ENCODE data around the gene L3MBTL3. TPM values are rescaled to one million over a fixed set of nuclear protein-coding genes. Genes with fewer than 3 reads are reported as not detected.
A peak's percentile ranks its signal among the peaks of the same experiment; 100 is the strongest.

The L3MBTL3 gene
- total RNA-seq: 10 to 100 TPM; 13.5 to 17.1 TPM

DNA sequence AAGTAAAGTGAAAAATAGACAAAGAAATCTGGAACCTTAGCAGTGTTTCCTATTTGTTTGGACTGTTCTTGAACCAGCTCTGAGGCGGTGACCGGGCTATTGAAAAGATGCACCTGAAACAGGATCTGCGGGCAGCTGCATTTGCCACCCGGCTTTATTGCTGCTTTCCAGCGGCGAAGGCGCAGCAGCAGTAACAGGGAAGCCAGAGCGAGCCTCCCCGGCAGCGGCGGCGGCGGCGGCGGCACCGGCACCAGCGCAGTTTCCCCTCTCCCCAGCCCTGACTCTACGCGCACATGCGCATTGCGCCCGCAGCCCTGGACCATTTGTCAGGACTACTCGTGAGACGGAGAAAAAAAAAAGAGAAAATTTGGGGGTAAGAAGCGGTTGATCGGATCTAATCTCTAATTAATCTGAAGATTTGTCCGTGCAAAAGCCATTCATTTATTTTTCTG, at the start of gene L3MBTL3:
L3MBTL3 (plus strand) TSS at position 290 of the 452 bp plus-strand sequence. CDS start 24,119 bp downstream, outside the sequence.
- POLR2A ChIA-PET: no interaction called here
- peak; percentile 89 for DNase-seq
- peaks cover 25% of the 10 kb centered on the region for H3K4me1 Mint-ChIP-seq

DNA sequence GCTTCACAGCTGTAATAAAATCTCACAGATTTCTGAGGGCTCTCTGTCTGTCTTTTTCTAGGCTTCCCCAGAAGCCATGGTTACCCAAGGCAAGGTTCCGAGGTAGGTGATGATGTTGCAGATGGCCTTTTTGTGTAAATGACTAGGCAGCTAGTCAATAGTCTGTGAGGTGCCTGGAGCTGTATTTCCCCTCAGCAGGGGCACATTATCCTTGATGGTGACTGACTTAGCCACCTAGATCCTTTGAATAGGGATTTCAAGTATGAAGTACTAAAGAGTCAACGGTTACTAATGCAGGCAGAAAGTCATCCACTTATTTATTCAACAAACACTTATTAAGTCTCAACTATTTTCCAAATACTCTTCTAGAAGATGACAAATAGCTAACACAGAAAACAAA, 49.3 kb upstream of the L3MBTL3 start:
- H3K27me3 Mint-ChIP-seq: peaks cover 19% of the 10 kb centered on the region
- no peaks in the 10 kb centered on the region for H3K9me3 Mint-ChIP-seq
- no peak overlapping the region for H3K27ac Mint-ChIP-seq
- ChIA-PET POLR2A (no interaction called here), CTCF (no interaction called here)
- no peak overlapping the region for H3K4me3 Mint-ChIP-seq
- H3K4me1 Mint-ChIP-seq: no peaks in the 10 kb centered on the region
- no peak for DNase-seq
- no peaks in the 10 kb centered on the region for H3K36me3 Mint-ChIP-seq (ENCODE audit: low read depth)

More for the DNA sequence above, at the start of gene L3MBTL3:
- H3K36me3 Mint-ChIP-seq (ENCODE audit: low read depth): peaks cover 8% of the 10 kb centered on the region
- H3K27ac Mint-ChIP-seq: peak within 1 kb of the TSS; percentile 99
- no peaks in the 10 kb centered on the region for H3K27me3 Mint-ChIP-seq
- peak within 1 kb of the TSS; percentile 100 for H3K4me3 Mint-ChIP-seq
- CTCF ChIA-PET: no interaction called here
- no peaks in the 10 kb centered on the region for H3K9me3 Mint-ChIP-seq

DNA sequence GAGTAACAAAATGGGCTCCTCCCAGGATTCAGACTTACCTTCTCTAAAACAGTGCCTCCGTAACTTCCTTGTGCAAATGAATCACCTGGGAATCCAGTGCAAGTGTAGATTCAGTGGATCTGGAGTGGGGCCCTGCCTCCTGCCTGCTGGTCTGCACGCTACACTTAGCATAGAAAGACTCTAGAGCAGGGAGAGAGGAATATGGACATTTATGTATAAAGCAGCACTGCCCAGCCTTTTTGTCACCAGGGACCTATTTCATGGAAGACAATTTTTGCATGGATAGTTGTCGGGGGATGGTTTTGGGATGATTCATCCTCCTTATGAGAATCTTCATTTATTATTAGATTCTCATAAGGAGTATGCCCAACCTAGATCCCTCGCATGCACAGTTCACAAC, 42.3 kb upstream of the L3MBTL3 start:
- Mint-ChIP-seq H3K4me3 (no peak overlapping the region), H3K36me3 (ENCODE audit: low read depth) (no peaks in the 10 kb centered on the region), H3K27ac (no peak overlapping the region), H3K4me1 (no peaks in the 10 kb centered on the region), H3K9me3 (peaks cover 11% of the 10 kb centered on the region), H3K27me3 (peaks cover 7% of the 10 kb centered on the region)
- no peak for DNase-seq
- ChIA-PET CTCF (no interaction called here), POLR2A (no interaction called here)

DNA sequence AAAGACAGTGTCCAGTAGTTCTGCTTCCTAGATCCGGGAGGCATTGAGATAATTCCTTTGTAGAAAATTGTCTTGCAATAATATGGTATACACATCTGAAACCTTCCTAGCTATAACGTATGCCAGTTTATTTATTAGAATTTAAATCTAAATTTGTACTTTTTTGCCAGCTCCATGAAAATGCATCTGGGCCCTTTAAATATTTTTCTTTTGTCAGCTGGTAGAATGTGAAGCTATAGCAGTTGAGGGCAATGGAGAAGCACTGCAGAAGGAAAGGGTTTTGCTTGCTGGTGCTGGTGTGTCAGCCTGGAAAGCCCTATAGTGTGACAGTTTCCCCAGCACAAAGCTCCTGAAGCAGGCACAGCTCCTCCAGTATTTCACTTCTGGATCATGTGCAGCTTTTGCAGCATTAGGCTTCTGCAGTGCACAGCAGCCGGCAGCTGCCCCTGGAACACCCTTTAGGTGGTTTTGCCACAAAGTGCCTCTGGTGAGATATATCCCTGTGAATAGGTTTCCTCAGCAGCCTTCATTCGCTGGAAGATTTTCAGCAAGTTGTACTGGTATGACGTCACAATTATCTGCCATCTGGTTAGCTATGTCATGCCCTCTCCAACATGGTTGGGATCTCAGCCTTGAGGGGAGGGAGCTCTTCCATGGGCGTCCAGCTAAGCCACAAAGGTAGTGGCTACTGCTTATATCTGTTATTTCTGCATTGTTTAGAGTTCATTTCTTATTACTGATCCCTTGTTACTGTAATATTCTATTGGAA, 40.0 kb upstream of the L3MBTL3 start:
- H3K36me3 Mint-ChIP-seq (ENCODE audit: low read depth): no peaks in the 10 kb centered on the region
- H3K9me3 Mint-ChIP-seq: peaks cover 11% of the 10 kb centered on the region
- H3K4me1 Mint-ChIP-seq: no peaks in the 10 kb centered on the region
- CTCF ChIA-PET: no interaction called here
- POLR2A ChIA-PET: no interaction called here
- peaks cover 3% of the 10 kb centered on the region for H3K27me3 Mint-ChIP-seq
- H3K4me3 Mint-ChIP-seq: no peak overlapping the region
- no peak overlapping the region for H3K27ac Mint-ChIP-seq
- DNase-seq: no peak

DNA sequence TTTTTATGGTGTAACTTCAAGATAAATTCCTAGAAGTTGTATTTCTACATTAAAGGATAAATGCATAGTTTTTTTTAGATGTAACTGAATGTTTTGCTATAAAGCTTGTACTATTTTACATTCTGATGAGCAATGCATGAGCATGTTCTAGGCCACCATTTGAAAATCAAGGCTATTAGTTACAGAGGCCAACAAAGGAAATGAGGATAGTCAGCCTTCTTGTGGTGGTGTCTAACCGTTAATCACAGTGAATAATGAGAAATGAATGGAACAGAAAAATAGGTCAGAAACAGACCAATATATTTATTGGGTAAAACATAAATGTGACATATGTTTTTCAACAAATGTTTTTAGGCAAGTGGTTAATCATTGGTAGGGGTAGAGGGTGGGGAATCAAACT, 37.6 kb upstream of the L3MBTL3 start:
- no peak overlapping the region for H3K4me3 Mint-ChIP-seq
- H3K4me1 Mint-ChIP-seq: no peaks in the 10 kb centered on the region
- DNase-seq: no peak
- H3K9me3 Mint-ChIP-seq: peaks cover 11% of the 10 kb centered on the region
- ChIA-PET CTCF (interaction anchor here (1.1 kb wide), 1 partner anchor 13 kb away, joined by 3 read pairs; no protein-coding TSS in a partner anchor), POLR2A (interaction anchor here (0.6 kb wide), 1 partner anchor 236 kb away, joined by 3 read pairs; no protein-coding TSS in a partner anchor)
- no peak overlapping the region for H3K27ac Mint-ChIP-seq
- no peaks in the 10 kb centered on the region for H3K36me3 Mint-ChIP-seq (ENCODE audit: low read depth)
- H3K27me3 Mint-ChIP-seq: peaks cover 8% of the 10 kb centered on the region

DNA sequence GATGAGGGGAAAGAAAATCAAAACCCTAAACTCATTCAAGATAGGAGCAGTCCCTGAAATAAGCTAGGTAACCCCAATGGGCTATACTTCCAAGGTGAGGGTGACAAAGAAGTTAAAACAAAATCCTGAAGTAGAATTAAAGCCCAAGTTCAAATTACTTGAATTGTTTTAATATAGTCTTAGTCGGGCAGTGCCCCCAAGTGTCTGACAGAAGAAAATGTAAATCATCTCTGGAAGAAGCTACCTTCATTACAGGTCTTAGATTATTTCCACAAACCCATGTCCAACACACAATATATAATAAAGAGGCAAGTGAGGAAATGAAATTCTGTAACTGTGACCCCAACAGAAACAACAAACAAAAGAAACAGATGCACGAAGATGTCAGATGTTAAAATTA, 36.8 kb upstream of the L3MBTL3 start:
- H3K27me3 Mint-ChIP-seq: peaks cover 8% of the 10 kb centered on the region
- POLR2A ChIA-PET: no interaction called here
- H3K36me3 Mint-ChIP-seq (ENCODE audit: low read depth): no peaks in the 10 kb centered on the region
- H3K4me3 Mint-ChIP-seq: no peak overlapping the region
- DNase-seq: no peak
- peaks cover 11% of the 10 kb centered on the region for H3K9me3 Mint-ChIP-seq
- CTCF ChIA-PET: interaction anchor here (1.1 to 1.4 kb wide), 2 partner anchors 13 to 40 kb away, joined by 3 read pairs; no protein-coding TSS in a partner anchor
- no peaks in the 10 kb centered on the region for H3K4me1 Mint-ChIP-seq
- H3K27ac Mint-ChIP-seq: no peak overlapping the region

DNA sequence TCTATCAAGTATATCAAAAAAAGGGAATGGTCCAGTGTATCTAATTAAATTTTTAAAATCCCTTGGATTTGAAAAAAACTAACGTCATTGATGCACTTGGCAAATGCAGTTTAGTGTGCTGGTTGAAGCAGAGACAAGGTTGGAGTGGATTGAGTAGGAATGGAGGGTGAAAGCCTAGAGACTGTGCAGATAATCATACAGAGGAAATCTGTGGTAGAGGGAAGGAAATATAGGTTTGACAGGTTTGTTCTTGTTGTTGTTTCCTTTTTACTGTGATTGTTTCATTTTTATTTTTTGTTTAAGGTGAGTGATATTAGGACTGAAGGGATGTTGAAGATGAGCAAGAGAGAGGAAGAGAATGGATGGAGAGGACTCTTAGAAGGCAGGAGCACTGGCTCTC, 29.0 kb upstream of the L3MBTL3 start:
- H3K4me3 Mint-ChIP-seq: no peak overlapping the region
- H3K4me1 Mint-ChIP-seq: peaks cover 10% of the 10 kb centered on the region
- H3K27ac Mint-ChIP-seq: no peak overlapping the region

DNA sequence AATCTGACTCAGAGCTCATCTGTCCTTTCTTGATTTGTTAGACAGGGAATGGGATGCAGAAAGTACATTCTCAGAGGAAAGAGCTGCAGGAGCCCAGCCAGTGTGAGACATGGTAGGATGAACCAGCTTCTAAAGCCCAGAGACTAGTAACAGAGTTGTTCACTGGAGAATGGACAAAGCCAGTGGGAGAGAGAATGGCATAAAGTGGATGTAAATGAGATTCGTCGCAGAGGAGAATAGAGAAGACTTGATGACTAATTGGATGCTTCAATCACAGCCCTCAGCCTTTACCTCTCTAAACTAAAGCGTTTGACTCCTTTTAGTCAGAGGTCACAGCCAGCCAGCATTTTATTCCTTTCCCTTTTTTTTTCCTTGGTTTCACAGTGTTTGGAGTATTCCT, 25.5 kb upstream of the L3MBTL3 start:
- H3K9me3 Mint-ChIP-seq: no peaks in the 10 kb centered on the region
- peaks cover 10% of the 10 kb centered on the region for H3K4me1 Mint-ChIP-seq
- no peaks in the 10 kb centered on the region for H3K36me3 Mint-ChIP-seq (ENCODE audit: low read depth)
- POLR2A ChIA-PET: no interaction called here
- peaks cover 3% of the 10 kb centered on the region for H3K27me3 Mint-ChIP-seq
- CTCF ChIA-PET: interaction anchor here (0.8 to 1.9 kb wide), 2 partner anchors 23 to 201 kb away, joined by 3 to 4 read pairs; no protein-coding TSS in a partner anchor
- no peak overlapping the region for H3K4me3 Mint-ChIP-seq
- DNase-seq: no peak
- H3K27ac Mint-ChIP-seq: no peak overlapping the region

More for the DNA sequence above, 29.0 kb upstream of the L3MBTL3 start:
- no peak for DNase-seq
- ChIA-PET POLR2A (no interaction called here), CTCF (no interaction called here)
- Mint-ChIP-seq H3K27me3 (peaks cover 2% of the 10 kb centered on the region), H3K36me3 (ENCODE audit: low read depth) (no peaks in the 10 kb centered on the region), H3K9me3 (no peaks in the 10 kb centered on the region)

DNA sequence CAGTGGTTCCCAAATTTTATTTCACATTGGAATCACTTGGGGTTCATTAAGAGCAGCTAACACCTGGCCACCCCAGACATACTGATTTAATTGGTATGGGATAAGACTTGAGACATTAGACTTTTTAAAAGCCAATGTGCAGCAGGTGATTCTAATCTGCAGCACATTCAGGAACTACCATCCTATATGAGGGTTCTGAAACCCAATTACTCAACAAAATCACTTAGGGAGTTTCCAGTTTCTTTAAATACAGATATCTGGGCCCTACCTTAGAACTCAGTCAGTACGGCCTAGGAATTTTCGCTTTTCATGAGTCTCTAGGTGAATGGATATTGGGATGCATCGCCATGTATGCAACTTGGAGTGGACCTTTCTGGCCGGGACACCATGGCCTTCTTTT, 24.0 kb upstream of the L3MBTL3 start:
- Mint-ChIP-seq H3K36me3 (ENCODE audit: low read depth) (no peaks in the 10 kb centered on the region), H3K27ac (no peak overlapping the region), H3K27me3 (peaks cover 3% of the 10 kb centered on the region), H3K9me3 (no peaks in the 10 kb centered on the region), H3K4me1 (peaks cover 4% of the 10 kb centered on the region), H3K4me3 (no peak overlapping the region)
- ChIA-PET POLR2A (no interaction called here), CTCF (interaction anchor here (0.9 to 1.9 kb wide), 2 partner anchors 13 to 22 kb away, joined by 3 to 4 read pairs; no protein-coding TSS in a partner anchor)
- no peak for DNase-seq

DNA sequence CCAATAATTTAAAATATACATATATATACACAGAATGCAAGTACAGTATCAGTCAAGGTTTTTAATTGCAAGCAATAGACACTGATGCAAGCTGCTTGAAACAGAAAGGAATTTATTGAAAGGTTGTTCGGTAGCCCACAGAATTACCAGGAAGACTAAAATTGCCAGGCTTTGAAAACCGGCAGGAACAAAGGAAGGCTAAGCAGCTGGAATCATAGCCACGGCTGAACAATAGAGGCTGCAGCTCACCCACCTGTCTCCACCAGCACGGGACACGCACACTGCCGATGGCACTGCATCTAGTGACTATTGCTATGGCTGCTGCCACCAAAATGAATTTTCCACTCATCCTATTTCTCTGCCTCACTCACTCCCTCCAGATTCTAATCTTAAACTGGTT, 22.0 kb upstream of the L3MBTL3 start:
- CTCF ChIA-PET: no interaction called here
- H3K27me3 Mint-ChIP-seq: peaks cover 6% of the 10 kb centered on the region
- POLR2A ChIA-PET: no interaction called here
- H3K27ac Mint-ChIP-seq: no peak overlapping the region
- H3K9me3 Mint-ChIP-seq: no peaks in the 10 kb centered on the region
- H3K4me1 Mint-ChIP-seq: no peaks in the 10 kb centered on the region
- H3K36me3 Mint-ChIP-seq (ENCODE audit: low read depth): no peaks in the 10 kb centered on the region
- H3K4me3 Mint-ChIP-seq: no peak overlapping the region
- no peak for DNase-seq

DNA sequence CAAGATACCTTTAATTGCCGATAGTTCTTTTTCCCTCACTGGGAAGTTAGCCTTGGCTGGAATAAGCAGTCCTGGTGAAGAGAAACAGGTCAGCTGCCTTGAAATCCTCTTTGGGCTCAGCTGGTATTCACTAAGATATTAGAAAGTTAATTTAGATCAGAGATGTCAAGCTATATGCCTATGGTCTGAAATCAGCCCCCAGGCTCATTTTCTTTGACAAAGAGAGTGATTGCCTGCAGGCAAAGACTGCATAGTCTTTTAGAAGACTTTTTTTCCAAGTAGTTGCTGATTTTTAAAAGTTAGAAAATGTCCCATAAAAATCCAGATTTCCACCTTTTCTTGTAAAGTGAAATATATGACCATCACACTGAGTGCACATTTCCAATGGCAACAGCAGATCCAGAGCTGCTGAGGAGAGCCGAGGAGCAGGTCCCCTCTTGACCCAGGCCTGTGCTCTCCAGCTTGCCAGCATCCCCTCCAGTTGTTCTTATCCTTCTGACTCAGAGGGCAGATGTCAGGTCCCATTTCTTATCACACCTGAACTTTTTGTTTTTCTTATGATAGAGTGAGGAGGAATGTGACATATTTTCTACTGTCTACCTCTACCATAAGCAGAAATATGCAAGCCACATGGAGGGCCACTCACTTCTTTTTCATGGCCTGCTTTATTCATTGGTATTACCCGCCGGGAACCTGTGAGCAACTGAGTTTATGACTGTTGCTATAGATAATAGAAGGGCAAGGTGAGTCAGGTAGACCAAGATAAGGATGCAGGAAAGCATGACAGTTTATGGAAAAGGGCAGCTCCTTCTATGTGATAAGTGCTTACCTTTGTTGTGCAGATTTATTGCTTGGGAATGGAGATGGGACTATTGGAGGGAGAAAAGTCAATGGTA, 17.6 kb upstream of the L3MBTL3 start:
- Mint-ChIP-seq H3K27me3 (peaks cover 7% of the 10 kb centered on the region), H3K9me3 (no peaks in the 10 kb centered on the region), H3K4me1 (no peaks in the 10 kb centered on the region), H3K27ac (no peak overlapping the region), H3K4me3 (no peak overlapping the region), H3K36me3 (ENCODE audit: low read depth) (no peaks in the 10 kb centered on the region)
- no peak for DNase-seq
- ChIA-PET POLR2A (no interaction called here), CTCF (no interaction called here)

DNA sequence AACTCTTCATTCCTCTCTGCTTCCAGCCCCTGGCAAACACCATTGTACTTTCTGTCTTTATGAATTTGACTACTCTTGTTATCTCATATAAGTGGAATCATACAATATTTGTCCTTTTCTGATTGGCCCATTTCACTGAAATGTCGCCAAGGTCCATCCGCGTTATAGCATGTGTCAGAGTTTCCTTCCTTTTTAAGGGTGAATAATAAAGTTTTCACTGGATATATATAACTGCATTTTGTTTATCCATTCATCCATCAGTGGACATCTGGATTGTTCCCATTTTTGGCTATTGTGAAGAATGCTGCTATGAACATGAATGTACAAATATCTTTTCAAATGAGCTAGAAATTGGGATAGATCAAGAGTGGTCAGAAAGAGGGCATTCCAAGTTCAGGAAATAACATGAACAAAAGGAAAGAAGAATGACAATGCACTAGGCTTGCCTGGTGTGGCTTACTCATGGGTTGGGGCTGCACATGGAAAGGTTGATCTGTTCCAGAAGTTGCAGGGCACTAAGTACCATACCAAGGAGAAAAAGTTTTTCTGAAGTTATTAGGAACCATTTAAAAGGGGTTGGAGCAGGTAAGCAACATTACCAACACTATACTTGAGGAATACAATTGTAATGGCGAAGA, 10.0 kb upstream of the L3MBTL3 start:
- Mint-ChIP-seq H3K4me3 (no peak overlapping the region), H3K4me1 (no peaks in the 10 kb centered on the region), H3K9me3 (no peaks in the 10 kb centered on the region), H3K27ac (no peak overlapping the region), H3K27me3 (peaks cover 2% of the 10 kb centered on the region), H3K36me3 (ENCODE audit: low read depth) (no peaks in the 10 kb centered on the region)
- CTCF ChIA-PET: no interaction called here
- no peak for DNase-seq
- POLR2A ChIA-PET: no interaction called here

DNA sequence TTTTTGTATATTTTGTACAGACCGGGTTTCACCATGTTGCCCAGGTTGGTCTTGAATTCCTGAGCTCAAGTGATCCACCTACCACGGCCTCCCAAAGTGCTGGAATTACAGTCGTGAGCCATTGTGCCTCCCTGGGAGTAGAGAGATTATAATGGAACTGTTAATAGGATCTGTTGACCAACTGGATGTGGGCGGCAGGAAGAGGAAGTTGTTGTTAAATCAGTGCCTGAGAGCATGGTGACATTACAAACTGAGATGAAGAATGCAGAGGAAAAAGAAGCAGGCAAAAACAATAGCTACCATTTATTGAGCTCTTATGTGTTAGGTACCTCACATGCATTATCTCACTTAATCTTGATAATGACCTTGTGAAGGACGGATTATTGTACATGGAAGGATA, 9.2 kb upstream of the L3MBTL3 start:
- no peaks in the 10 kb centered on the region for H3K36me3 Mint-ChIP-seq (ENCODE audit: low read depth)
- ChIA-PET CTCF (no interaction called here), POLR2A (no interaction called here)
- DNase-seq: no peak
- H3K27ac Mint-ChIP-seq: no peak overlapping the region
- H3K9me3 Mint-ChIP-seq: no peaks in the 10 kb centered on the region
- no peak overlapping the region for H3K4me3 Mint-ChIP-seq
- H3K27me3 Mint-ChIP-seq: no peaks in the 10 kb centered on the region
- H3K4me1 Mint-ChIP-seq: no peaks in the 10 kb centered on the region

Measured in activated CD4-positive, alpha-beta T cell treated with anti-CD3 and anti-CD28 coated beads, Interleukin-2, amount 10 ng/mL, durations not matched to agents 7 days and 5 days (primary cell).